Measurements from ENCODE around the gene SPEN. TPM values are rescaled to one million over a fixed set of nuclear protein-coding genes. Genes with fewer than 3 reads are reported as not detected.

The SPEN gene
- polyA plus RNA-seq, 6 donors from 2014 or later, result 0.96 to 63.0 (median 11.5) TPM

- DNase-seq (no peak), ATAC-seq (ENCODE audit: low read depth in 2 of 2) (no peak)
- H3K4me1 Mint-ChIP-seq, result peaks cover 0 to 7% (median 6%) of the 10 kb centered on the region in 3 donors
- no peak overlapping the region for H3K4me3 Mint-ChIP-seq
- peak overlapping the region in 3 of 6 donors; percentile 5 to 36 (median 32) for H3K27ac Mint-ChIP-seq
- no peaks in the 10 kb centered on the region for H3K9me3 Mint-ChIP-seq
- H3K36me3 Mint-ChIP-seq, result peaks cover 8 to 12% of the 10 kb centered on the region in 2 donors
- H3K27me3 Mint-ChIP-seq, result no peaks in the 10 kb centered on the region
These were observed 93.7 kb downstream of the SPEN start for GRCh38 chr1:15941044-15941840.

- no peak for ATAC-seq (ENCODE audit: low read depth in 2 of 2)
- Mint-ChIP-seq H3K4me3 (no peak overlapping the region), H3K27ac (peak overlapping the region in 4 of 6 donors; percentile 5 to 76 (median 38)), H3K27me3 (no peaks in the 10 kb centered on the region), H3K36me3 (peaks cover 8 to 12% of the 10 kb centered on the region in 2 donors), H3K4me1 (peaks cover 0 to 7% (median 6%) of the 10 kb centered on the region in 3 donors), H3K9me3 (no peaks in the 10 kb centered on the region)
- DNase-seq, result no peak
These were observed 94.6 kb downstream of the SPEN start for GRCh38 chr1:15941899-15942660.

DNA sequence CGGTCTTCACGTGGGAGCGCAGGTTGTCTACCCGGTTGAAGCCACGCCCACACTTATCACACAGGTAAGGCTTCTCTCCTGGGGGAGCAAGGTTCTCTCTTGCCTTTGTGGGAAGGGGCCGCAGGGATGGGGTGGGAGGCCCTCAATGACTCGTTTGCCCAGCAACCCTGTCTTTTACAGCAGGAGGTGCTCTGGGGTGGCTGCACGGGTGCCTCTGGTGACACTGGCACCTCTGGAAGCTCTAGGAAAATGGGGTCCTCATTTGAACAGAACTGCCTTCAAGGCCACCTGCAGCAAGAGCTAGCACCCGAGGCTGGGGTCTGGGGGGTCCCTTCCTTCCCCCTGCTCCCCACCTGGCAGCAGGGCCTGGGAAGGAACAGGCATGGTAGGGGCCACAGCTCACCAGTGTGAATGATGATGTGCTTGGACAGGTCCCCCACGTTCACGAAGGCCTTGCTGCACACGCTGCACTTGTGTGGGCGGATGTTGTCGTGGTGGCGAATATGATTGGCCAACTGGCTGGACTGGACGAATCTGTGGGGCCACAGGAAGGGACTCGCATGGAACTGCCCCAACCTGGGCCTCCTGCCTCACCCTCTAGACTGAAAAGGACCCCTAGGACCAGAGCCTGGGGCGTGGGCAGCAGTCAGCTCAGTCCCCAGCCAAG is 95.3 kb downstream of the SPEN start:
- Mint-ChIP-seq H3K27me3 (no peaks in the 10 kb centered on the region), H3K4me3 (no peak overlapping the region), H3K9me3 (no peaks in the 10 kb centered on the region), H3K4me1 (peaks cover 3 to 8% (median 7%) of the 10 kb centered on the region in 3 donors), H3K36me3 (peaks cover 12 to 14% of the 10 kb centered on the region in 2 donors), H3K27ac (peak overlapping the region in 3 of 6 donors; percentile 36 to 76 (median 39))
- no peak for ATAC-seq (ENCODE audit: low read depth in 2 of 2)
- DNase-seq, result no peak

DNA sequence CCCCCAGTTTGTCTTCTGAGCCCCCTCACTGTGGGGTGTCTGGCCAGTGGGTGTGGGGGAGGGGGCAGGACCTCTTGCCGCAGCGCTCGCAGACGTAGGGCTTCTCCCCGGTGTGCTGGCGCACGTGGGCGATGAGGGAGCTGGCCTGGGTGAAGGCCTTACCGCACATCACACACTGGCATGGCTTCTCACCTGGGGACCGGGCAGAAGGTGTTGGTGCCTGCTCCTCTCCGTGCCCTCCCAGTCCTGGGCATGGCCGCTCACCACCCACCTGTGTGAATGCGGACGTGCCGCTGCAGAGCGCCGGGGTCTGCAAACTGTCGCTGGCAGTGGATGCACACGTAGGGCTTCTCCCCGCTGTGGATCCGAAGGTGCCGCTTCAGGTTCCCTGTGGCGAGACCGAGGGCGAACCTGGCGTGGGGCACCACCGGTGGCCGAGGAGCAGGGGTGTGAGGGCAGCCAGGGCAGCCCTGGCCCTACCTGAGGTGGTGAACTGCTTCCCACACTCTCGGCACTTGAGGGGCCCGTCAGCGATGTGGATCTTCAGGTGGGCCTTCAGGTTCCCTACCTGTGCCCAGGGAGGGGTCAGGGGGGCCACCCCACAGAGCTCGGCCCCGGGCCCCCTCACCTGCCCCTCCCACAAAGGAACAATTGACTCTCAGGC is 96.0 kb downstream of the SPEN start:
- Mint-ChIP-seq H3K36me3 (peaks cover 12 to 15% of the 10 kb centered on the region in 2 donors), H3K4me1 (peaks cover 9 to 13% (median 9%) of the 10 kb centered on the region in 3 donors), H3K9me3 (no peaks in the 10 kb centered on the region), H3K4me3 (no peak overlapping the region), H3K27me3 (no peaks in the 10 kb centered on the region), H3K27ac (peak overlapping the region in 1 of 6 donors; percentile 77)
- ATAC-seq (ENCODE audit: low read depth in 2 of 2) (no peak), DNase-seq (no peak)

DNA sequence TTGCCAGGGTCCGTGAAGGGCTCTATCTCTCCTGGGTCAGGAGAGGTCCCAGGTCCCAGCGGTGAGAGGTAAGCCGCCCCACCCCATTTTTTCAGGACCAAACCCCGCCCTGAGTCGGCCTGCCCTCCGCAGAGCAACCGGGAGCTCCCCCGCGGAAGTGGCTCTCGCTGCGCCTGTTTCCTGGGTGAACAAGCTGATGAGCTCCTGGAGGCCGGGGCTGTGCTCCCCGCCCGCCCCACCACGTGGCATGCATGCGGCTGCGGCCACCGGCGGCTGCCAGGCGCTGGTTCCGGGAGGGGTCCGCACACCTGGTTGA is 96.4 kb downstream of the SPEN start:
- no peak overlapping the region for H3K4me3 Mint-ChIP-seq
- H3K27ac Mint-ChIP-seq, result no peak overlapping the region
- DNase-seq (no peak), ATAC-seq (ENCODE audit: low read depth in 2 of 2) (no peak)
- no peaks in the 10 kb centered on the region for H3K27me3 Mint-ChIP-seq
- no peaks in the 10 kb centered on the region for H3K9me3 Mint-ChIP-seq
- H3K36me3 Mint-ChIP-seq, result peaks cover 12 to 14% of the 10 kb centered on the region in 2 donors
- peaks cover 9 to 18% (median 14%) of the 10 kb centered on the region in 3 donors for H3K4me1 Mint-ChIP-seq

GRCh38 chr1:15944308-15945010 is 97.0 kb downstream of the SPEN start:
- DNase-seq (no peak), ATAC-seq (ENCODE audit: low read depth in 2 of 2) (no peak)
- Mint-ChIP-seq H3K27ac (no peak overlapping the region), H3K4me3 (no peak overlapping the region), H3K27me3 (no peaks in the 10 kb centered on the region), H3K9me3 (no peaks in the 10 kb centered on the region), H3K4me1 (peaks cover 6 to 20% (median 19%) of the 10 kb centered on the region in 3 donors), H3K36me3 (peaks cover 7 to 9% of the 10 kb centered on the region in 2 donors)

- DNase-seq (no peak), ATAC-seq (ENCODE audit: low read depth in 2 of 2) (no peak)
- H3K27ac Mint-ChIP-seq, result peak overlapping the region in 1 of 6 donors; percentile 47
- peaks cover 10 to 26% (median 25%) of the 10 kb centered on the region in 3 donors for H3K4me1 Mint-ChIP-seq
- H3K27me3 Mint-ChIP-seq, result no peaks in the 10 kb centered on the region
- H3K36me3 Mint-ChIP-seq, result peaks cover under 1 to 8% of the 10 kb centered on the region in 2 donors
- H3K9me3 Mint-ChIP-seq, result no peaks in the 10 kb centered on the region
- no peak overlapping the region for H3K4me3 Mint-ChIP-seq
These were observed 97.7 kb downstream of the SPEN start for GRCh38 chr1:15945011-15945831.

- H3K36me3 Mint-ChIP-seq, result peaks cover 0 to 8% of the 10 kb centered on the region in 2 donors
- no peak for DNase-seq
These were observed 98.4 kb downstream of the SPEN start for GRCh38 chr1:15945832-15946448.

DNA sequence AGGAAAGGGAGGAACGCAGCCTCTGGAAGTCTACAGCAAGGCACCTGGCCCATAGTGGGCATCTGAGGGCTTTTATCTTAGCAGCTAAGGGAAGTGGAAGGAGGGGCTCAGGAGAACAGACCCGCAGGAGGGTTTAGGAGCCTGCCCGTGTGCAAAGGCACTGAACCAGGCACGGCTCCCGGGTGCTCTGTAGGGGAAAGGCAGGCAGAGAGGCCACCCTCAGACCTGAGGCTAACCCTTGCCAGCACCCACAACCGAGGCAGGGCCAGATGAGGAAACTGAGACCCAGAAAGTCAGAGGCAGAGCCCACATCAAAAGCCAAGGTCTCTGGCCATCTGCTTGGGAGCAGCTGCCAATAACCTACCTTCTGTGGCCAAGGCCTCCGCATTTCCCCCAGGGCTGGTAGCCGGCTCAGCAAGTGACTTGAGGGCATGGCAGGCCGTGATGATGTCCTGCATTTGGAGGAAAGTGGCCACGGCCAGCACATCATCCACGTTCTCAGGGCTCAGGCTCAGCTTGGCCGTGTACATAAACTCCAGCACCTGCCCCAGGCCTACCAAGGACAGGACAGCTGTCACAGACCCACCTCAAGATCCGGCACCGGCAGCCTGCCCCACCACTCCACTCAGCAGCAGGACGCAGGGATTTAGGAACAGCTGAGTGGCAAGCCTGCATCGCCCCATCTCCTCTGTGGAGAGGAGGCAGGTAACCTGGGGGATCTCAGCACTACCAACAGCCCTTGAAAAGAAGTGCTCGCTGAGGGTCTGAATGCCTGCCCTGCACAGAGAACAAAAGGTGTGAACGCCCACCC is 99.3 kb downstream of the SPEN start:
- peaks cover 25 to 41% (median 40%) of the 10 kb centered on the region in 3 donors for H3K4me1 Mint-ChIP-seq
- ATAC-seq (ENCODE audit: low read depth in 2 of 2) (no peak), DNase-seq (no peak)
- peaks cover 0 to 8% of the 10 kb centered on the region in 2 donors for H3K36me3 Mint-ChIP-seq
- H3K4me3 Mint-ChIP-seq, result no peak overlapping the region
- H3K9me3 Mint-ChIP-seq, result no peaks in the 10 kb centered on the region
- no peaks in the 10 kb centered on the region for H3K27me3 Mint-ChIP-seq
- peak overlapping the region in 3 of 6 donors; percentile 21 to 75 (median 62) for H3K27ac Mint-ChIP-seq

More at GRCh38 chr1:15945832-15946448, 98.4 kb downstream of the SPEN start:
- Mint-ChIP-seq H3K9me3 (no peaks in the 10 kb centered on the region), H3K4me1 (peaks cover 17 to 33% (median 32%) of the 10 kb centered on the region in 3 donors), H3K27ac (peak overlapping the region in 2 of 6 donors; percentile 21 to 51), H3K27me3 (no peaks in the 10 kb centered on the region), H3K4me3 (no peak overlapping the region)
- ATAC-seq (ENCODE audit: low read depth in 2 of 2), result no peak

DNA sequence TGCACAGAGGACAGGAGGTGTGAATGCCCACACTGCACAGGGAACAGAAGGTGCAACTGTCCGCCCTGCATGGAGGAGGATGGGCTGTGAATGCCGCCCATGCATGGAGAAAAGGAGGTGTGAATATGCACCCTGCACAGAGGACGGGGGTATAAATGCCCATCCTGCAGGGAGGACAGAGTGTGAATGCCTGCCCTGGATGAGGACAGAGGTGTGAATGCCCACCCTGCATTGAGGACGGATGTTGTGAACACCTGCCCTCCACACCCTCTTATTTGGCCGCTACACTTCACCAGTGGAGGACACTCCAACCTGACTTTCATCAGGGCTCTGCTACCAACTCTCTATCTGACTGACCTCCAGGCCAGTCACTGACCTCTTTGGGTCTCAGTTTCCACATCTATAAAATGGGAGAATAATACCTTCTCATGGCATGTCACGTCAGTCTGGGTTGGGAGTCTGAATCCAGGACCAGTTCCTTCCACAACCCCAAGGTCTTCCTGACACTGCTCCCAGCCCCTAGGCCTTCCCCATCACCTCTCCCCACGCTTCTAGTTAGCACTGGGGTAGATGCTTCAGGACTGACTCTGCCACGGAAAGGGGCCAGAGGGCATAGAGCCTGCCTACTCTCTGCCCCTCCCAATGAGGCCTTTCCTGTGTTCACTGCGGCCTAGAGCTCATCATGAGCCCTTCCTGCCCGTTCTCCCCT is 100.0 kb downstream of the SPEN start:
- peaks cover 0 to 8% of the 10 kb centered on the region in 2 donors for H3K36me3 Mint-ChIP-seq
- H3K4me3 Mint-ChIP-seq, result peak overlapping the region in 2 of 8 donors; percentile 44 to 78
- H3K4me1 Mint-ChIP-seq, result peaks cover 29 to 49% (median 48%) of the 10 kb centered on the region in 3 donors
- ATAC-seq (ENCODE audit: low read depth in 2 of 2), result no peak
- H3K27me3 Mint-ChIP-seq, result no peaks in the 10 kb centered on the region
- H3K9me3 Mint-ChIP-seq, result no peaks in the 10 kb centered on the region
- peak overlapping the region in 5 of 6 donors; percentile 6 to 84 (median 47) for H3K27ac Mint-ChIP-seq
- DNase-seq, result no peak

Measured in naive B cell (primary cell).